Endothelial cell of umbilical vein (primary cell): ENCODE measurements around the gene TMOD2. TPM values are rescaled to one million over a fixed set of nuclear protein-coding genes. Genes with fewer than 3 reads are reported as not detected.

ENCODE experiments used
- BruUV-seq: library from RNA; stranded (reverse); fragments of 400-500 nt; replicated peaks from 2 replicates; lab custom pipeline; 2021; lab: Mats Ljungman, UMichigan
- CTCF ChIA-PET: fragments of 300-600, 350-600 bp; sonication (Branson Sonifier 250); formaldehyde crosslinking; loops from one replicate; lab custom pipeline; 2021; ENCODE audit warnings: antibody characterized with exemption, inconsistent platforms; lab: Charles Lee
- POLR2A ChIA-PET: fragments of 300-600, 350-600 bp; sonication (Branson Sonifier 250); formaldehyde crosslinking; loops from one replicate; lab custom pipeline; 2021; ENCODE audit warnings: antibody characterized with exemption, inconsistent platforms; lab: Charles Lee
- DNase-seq: peaks from one replicate; pipeline ENCODE4 v3.0.0-alpha.2; 2011; ENCODE audit warnings: low read depth, low spot score
- FAIRE-seq: peaks from 2 replicates; lab custom pipeline; 2011; peaks lifted over from hg19 to GRCh38; lab: Jason Lieb, UNC
- H2AFZ ChIP-seq: 2 replicates; pipeline ENCODE4 v1.6.0; 2012; ENCODE audit warnings: low read depth, low read length, control low read depth, inconsistent platforms
- H3K27ac ChIP-seq: 2 replicates; pipeline ENCODE4 v1.5.1; 2011; ENCODE audit warnings: low read depth, mild to moderate bottlenecking, control low read depth, low read length, moderate library complexity; ENCODE audit not compliant: insufficient read depth
- H3K27me3 ChIP-seq, 2 experiments: 2 replicates each; pipeline versions ENCODE4 v1.6.0 to v1.6.1; 2011; ENCODE audit warnings: low read length in 2 of 2, mixed read lengths in 1 of 2; ENCODE audit not compliant: control insufficient read depth in 2 of 2, insufficient read depth in 2 of 2
- H3K36me3 ChIP-seq, 2 experiments: 2 replicates in 1 of 2; 3 replicates in 1 of 2; pipeline ENCODE4 v1.5.1; 2011; ENCODE audit warnings: low read length in 2 of 2, mild to moderate bottlenecking in 1 of 2, moderate library complexity in 1 of 2; ENCODE audit not compliant: control insufficient read depth in 2 of 2, insufficient read depth in 2 of 2; ENCODE audit errors: extremely low read depth in 1 of 2
- H3K4me1 ChIP-seq: 3 replicates; pipeline ENCODE4 v1.5.1; 2011; ENCODE audit warnings: mild to moderate bottlenecking, low read length; ENCODE audit not compliant: control insufficient read depth, insufficient read depth; ENCODE audit errors: extremely low read depth
- H3K4me2 ChIP-seq: 2 replicates; pipeline ENCODE4 v1.6.1; 2011; ENCODE audit warnings: low read length, control low read depth, mixed read lengths; ENCODE audit not compliant: insufficient read depth
- H3K4me3 ChIP-seq, 3 experiments: fragments of 200-600 bp in 1 of 3; sonication (generic), shearing (Covaris generic) in 1 of 3; replicated peaks in 1 of 3; 2 replicates each; pipeline ENCODE4 v1.5.1; 2011 to 2016; ENCODE audit warnings: control low read depth in 3 of 3, low read length in 3 of 3, mild to moderate bottlenecking in 2 of 3, inconsistent platforms in 1 of 3, low read depth in 1 of 3, moderate library complexity in 1 of 3; ENCODE audit not compliant: insufficient read depth in 1 of 3
- H3K79me2 ChIP-seq: 2 replicates; pipeline ENCODE4 v1.6.0; 2012; ENCODE audit warnings: low read length, inconsistent platforms; ENCODE audit not compliant: control insufficient read depth, insufficient read depth
- H3K9ac ChIP-seq: replicated peaks from 2 replicates; pipeline ENCODE3; 2011; ENCODE audit warnings: low read length, control low read depth; ENCODE audit not compliant: insufficient read depth; ENCODE audit errors: extremely low read depth
- H3K9me1 ChIP-seq: replicated peaks from 3 replicates; pipeline ENCODE4 v1.6.0; 2011; ENCODE audit warnings: mild to moderate bottlenecking, low read length; ENCODE audit not compliant: control insufficient read depth, insufficient read depth; ENCODE audit errors: extremely low read depth
- H3K9me3 ChIP-seq: replicated peaks from 2 replicates; pipeline ENCODE4 v1.5.1; 2012; ENCODE audit warnings: low read length, inconsistent platforms; ENCODE audit not compliant: control insufficient read depth, insufficient read depth
- H4K20me1 ChIP-seq: replicated peaks from 2 replicates; pipeline ENCODE3; 2011; ENCODE audit warnings: mild to moderate bottlenecking, low read length; ENCODE audit not compliant: control insufficient read depth, insufficient read depth; ENCODE audit errors: extremely low read depth
- EZH2 ChIP-seq: IDR thresholded peaks from 2 replicates; pipeline ENCODE4 v1.6.1; 2012; ENCODE audit warnings: borderline replicate concordance, low read depth, mild to moderate bottlenecking, moderate library complexity, low read length, inconsistent platforms; ENCODE audit not compliant: severe bottlenecking
- FOS ChIP-seq: IDR thresholded peaks from 2 replicates; pipeline ENCODE4 v1.6.1; 2011; ENCODE audit warnings: mild to moderate bottlenecking, low read length, moderate library complexity, borderline replicate concordance; ENCODE audit not compliant: insufficient read depth
- GATA2 ChIP-seq: IDR thresholded peaks from 2 replicates; pipeline ENCODE4 v1.7.0; 2011; ENCODE audit warnings: low read depth, mild to moderate bottlenecking, moderate library complexity, mixed read lengths, low read length; ENCODE audit not compliant: insufficient read length, insufficient read depth
- JUN ChIP-seq: IDR thresholded peaks from 2 replicates; pipeline ENCODE4 v1.6.1; 2011; ENCODE audit warnings: borderline replicate concordance, low read depth; ENCODE audit not compliant: insufficient read length, insufficient read depth
- MYC ChIP-seq: IDR thresholded peaks from one replicate; pipeline ENCODE4 v1.6.1; 2011; ENCODE audit warnings: mild to moderate bottlenecking, low read depth, low read length
- POLR2A ChIP-seq: IDR thresholded peaks from 2 replicates; pipeline ENCODE4 v1.6.1; 2012; ENCODE audit warnings: low read depth, mild to moderate bottlenecking, control low read depth, low read length
- POLR2AphosphoS5 ChIP-seq: IDR thresholded peaks from 2 replicates; pipeline ENCODE4 v1.6.1; 2012; ENCODE audit warnings: low read depth, mild to moderate bottlenecking, control low read depth, low read length, moderate library complexity; ENCODE audit not compliant: insufficient read depth
- dilution Hi-C: fragments of 300-500 bp; cut with MboI; formaldehyde crosslinking; loops from one replicate; pipeline ENCODE4 v1.15.0; 2019; ENCODE audit warnings: low sequenced_read_pairs; ENCODE audit not compliant: extremely low pct_ligation_motif_present
- intact Hi-C: fragments of 100-400 bp; cut with micrococcal nuclease; formaldehyde crosslinking; loops from one replicate; pipeline ENCODE4 v1.10.0; 2022
- polyA plus RNA-seq, 4 experiments: library from polyadenylated mRNA; depleted of rRNA in 3 of 4; stranded (reverse) in 3 of 4; unstranded in 1 of 4; fragments of >200 nt; gene quantifications; 2 replicates each; pipeline versions ENCODE4 v1.2.1 to v1.2.3, GENCODE V29; 2011 to 2012; ENCODE audit warnings: missing spikeins in 1 of 4
- total RNA-seq: library from RNA; stranded (reverse); gene quantifications from 2 replicates; pipeline ENCODE4 v1.2.3, GENCODE V29; 2021
- TF ChIP-seq, protein P1 (sequence below), 2 donors: IDR thresholded peaks; 1 replicate in 1 of 2; 2 replicates in 1 of 2; pipeline ENCODE4 v1.5.1; 2011; ENCODE audit warnings: low read length in 2 of 2, mild to moderate bottlenecking in 2 of 2, moderate library complexity in 2 of 2, control low read depth in 1 of 2, inconsistent platforms in 1 of 2, low read depth in 1 of 2; ENCODE audit not compliant: insufficient read depth in 1 of 2; ENCODE audit errors: extremely low read depth in 1 of 2
- TF ChIP-seq, protein P2 (sequence below): IDR thresholded peaks from 2 replicates; pipeline ENCODE4 v1.6.1; 2011; ENCODE audit not compliant: insufficient read depth, insufficient read length

TMOD2 gene
- total and polyA plus RNA-seq, 2 donors (not counting 3 experiments of a cell fraction or from before 2014, with no cell fraction given), result 0.46 to 2.7 TPM

GRCh38 chr15:51864408-51865056, 113.1 kb downstream of the TMOD2 start:
- DNase-seq (no peak), FAIRE-seq (no peak)
- intact Hi-C loops, result no loop called here
- Histone ChIP-seq H3K4me2 (no peak overlapping the region), H3K27ac (no peak overlapping the region), H3K36me3 (peaks cover 5 to 6% of the 10 kb centered on the region in 2 experiments), H3K4me3 (no peak overlapping the region), H3K9me3 (no peaks in the 10 kb centered on the region), H3K4me1 (peaks cover 17% of the 10 kb centered on the region), H3K9ac (no peak overlapping the region), H4K20me1 (peaks cover 4% of the 10 kb centered on the region), H3K27me3 (no peaks in the 10 kb centered on the region), H3K9me1 (no peaks in the 10 kb centered on the region), H2AFZ (no peak overlapping the region), H3K79me2 (peaks cover 60% of the 10 kb centered on the region)
- ChIA-PET POLR2A (no interaction called here), CTCF (interaction anchor here (1.2 kb wide), 1 partner anchor 88 kb away, joined by 3 read pairs; no protein-coding TSS in a partner anchor)
- BruUV-seq, result no TSS peak
- dilution Hi-C loops, result no loop called here
- TF ChIP-seq POLR2AphosphoS5, result no peak
- TF ChIP-seq EZH2, result no peak
- no peak for TF ChIP-seq MYC
- no peak for TF ChIP-seq JUN
- TF ChIP-seq, protein P1, sequence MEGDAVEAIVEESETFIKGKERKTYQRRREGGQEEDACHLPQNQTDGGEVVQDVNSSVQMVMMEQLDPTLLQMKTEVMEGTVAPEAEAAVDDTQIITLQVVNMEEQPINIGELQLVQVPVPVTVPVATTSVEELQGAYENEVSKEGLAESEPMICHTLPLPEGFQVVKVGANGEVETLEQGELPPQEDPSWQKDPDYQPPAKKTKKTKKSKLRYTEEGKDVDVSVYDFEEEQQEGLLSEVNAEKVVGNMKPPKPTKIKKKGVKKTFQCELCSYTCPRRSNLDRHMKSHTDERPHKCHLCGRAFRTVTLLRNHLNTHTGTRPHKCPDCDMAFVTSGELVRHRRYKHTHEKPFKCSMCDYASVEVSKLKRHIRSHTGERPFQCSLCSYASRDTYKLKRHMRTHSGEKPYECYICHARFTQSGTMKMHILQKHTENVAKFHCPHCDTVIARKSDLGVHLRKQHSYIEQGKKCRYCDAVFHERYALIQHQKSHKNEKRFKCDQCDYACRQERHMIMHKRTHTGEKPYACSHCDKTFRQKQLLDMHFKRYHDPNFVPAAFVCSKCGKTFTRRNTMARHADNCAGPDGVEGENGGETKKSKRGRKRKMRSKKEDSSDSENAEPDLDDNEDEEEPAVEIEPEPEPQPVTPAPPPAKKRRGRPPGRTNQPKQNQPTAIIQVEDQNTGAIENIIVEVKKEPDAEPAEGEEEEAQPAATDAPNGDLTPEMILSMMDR (IDR thresholded peaks at IDR 0.05; ENCODE audit: extremely low read depth in 1 of 2, insufficient read depth in 1 of 2, low read depth in 1 of 2, low read length in 2 of 2), result no peak
- TF ChIP-seq FOS, result no peak
- no peak for TF ChIP-seq GATA2
- TF ChIP-seq, protein P2, sequence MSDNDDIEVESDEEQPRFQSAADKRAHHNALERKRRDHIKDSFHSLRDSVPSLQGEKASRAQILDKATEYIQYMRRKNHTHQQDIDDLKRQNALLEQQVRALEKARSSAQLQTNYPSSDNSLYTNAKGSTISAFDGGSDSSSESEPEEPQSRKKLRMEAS, result no peak
- TF ChIP-seq POLR2A, result no peak
